Parathyroid adenoma (tissue), 2 donors: ENCODE data around the gene ACTRT2.

Experiments
- H2AFZ ChIP-seq: fragments of 300-600 bp; sonication (generic); one replicate; pipeline ENCODE4 v1.7.0; 2017; ENCODE audit warnings: antibody characterized with exemption, mild to moderate bottlenecking
- H3K27ac ChIP-seq: fragments of 300-600 bp; sonication (generic); one replicate; pipeline ENCODE4 v1.7.0; 2017
- H3K27me3 ChIP-seq: fragments of 300-600 bp; sonication (generic); one replicate; pipeline ENCODE4 v1.7.0; 2017; ENCODE audit warnings: low read length; ENCODE audit not compliant: control insufficient read depth, insufficient read depth
- H3K36me3 ChIP-seq: fragments of 300-600 bp; sonication (generic); one replicate; pipeline ENCODE4 v1.7.0; 2017; ENCODE audit warnings: low read length; ENCODE audit not compliant: control insufficient read depth, insufficient read depth
- H3K4me1 ChIP-seq: fragments of 300-600 bp; sonication (generic); one replicate; pipeline ENCODE4 v1.7.0; 2017; ENCODE audit warnings: control low read depth
- H3K4me2 ChIP-seq: fragments of 300-600 bp; sonication (generic); one replicate; pipeline ENCODE4 v1.7.0; 2017; ENCODE audit warnings: low read length
- H3K4me3 ChIP-seq: fragments of 300-600 bp; sonication (generic); one replicate; pipeline ENCODE4 v1.7.0; 2017; ENCODE audit warnings: low read depth, low read length
- H3K79me2 ChIP-seq: fragments of 300-600 bp; sonication (generic); one replicate; pipeline ENCODE4 v1.7.0; 2017; ENCODE audit warnings: control low read depth
- H3K9ac ChIP-seq: fragments of 300-600 bp; sonication (generic); one replicate; pipeline ENCODE4 v1.7.0; 2017; ENCODE audit warnings: mild to moderate bottlenecking
- H3K9me3 ChIP-seq: fragments of 300-600 bp; sonication (generic); one replicate; pipeline ENCODE4 v1.7.0; 2017; ENCODE audit warnings: low read length; ENCODE audit not compliant: control insufficient read depth
- CTCF ChIP-seq: fragments of 300-600 bp; sonication (generic); IDR thresholded peaks from one replicate; pipeline ENCODE4 v1.7.0; 2017; ENCODE audit warnings: antibody characterized with exemption, mild to moderate bottlenecking
- donor health status: primary hyperparathyroidism.

Gene ACTRT2

GRCh38 chr1:3005771-3006170, 15.5 kb upstream of the ACTRT2 start:
- TF ChIP-seq CTCF, result no peak
- Histone ChIP-seq H3K9me3 (no peaks in the 10 kb centered on the region), H3K9ac (no peak overlapping the region), H3K36me3 (no peaks in the 10 kb centered on the region), H3K4me2 (no peak overlapping the region), H3K27ac (no peak overlapping the region), H2AFZ (no peak overlapping the region), H3K4me3 (no peak overlapping the region), H3K4me1 (no peaks in the 10 kb centered on the region), H3K79me2 (no peaks in the 10 kb centered on the region), H3K27me3 (no peaks in the 10 kb centered on the region)

GRCh38 chr1:3007298-3008147, 13.7 kb upstream of the ACTRT2 start:
- TF ChIP-seq CTCF, result no peak
- no peaks in the 10 kb centered on the region for H3K27me3 ChIP-seq

GRCh38 chr1:3009021-3009420, 12.2 kb upstream of the ACTRT2 start:
- Histone ChIP-seq H3K27me3 (no peaks in the 10 kb centered on the region), H2AFZ (no peak overlapping the region), H3K27ac (no peak overlapping the region), H3K9me3 (no peaks in the 10 kb centered on the region), H3K4me2 (no peak overlapping the region), H3K4me3 (no peak overlapping the region), H3K79me2 (no peaks in the 10 kb centered on the region), H3K9ac (no peak overlapping the region), H3K36me3 (no peaks in the 10 kb centered on the region), H3K4me1 (no peaks in the 10 kb centered on the region)
- TF ChIP-seq CTCF, result no peak

More at GRCh38 chr1:3007298-3008147, 13.7 kb upstream of the ACTRT2 start:
- Histone ChIP-seq H3K27ac (no peak overlapping the region), H2AFZ (no peak overlapping the region), H3K4me2 (no peak overlapping the region), H3K4me3 (no peak overlapping the region), H3K9ac (no peak overlapping the region), H3K9me3 (no peaks in the 10 kb centered on the region), H3K79me2 (no peaks in the 10 kb centered on the region), H3K36me3 (no peaks in the 10 kb centered on the region), H3K4me1 (no peaks in the 10 kb centered on the region)

GRCh38 chr1:3009556-3009955, 11.7 kb upstream of the ACTRT2 start:
- Histone ChIP-seq H3K27me3 (no peaks in the 10 kb centered on the region), H3K36me3 (no peaks in the 10 kb centered on the region), H2AFZ (no peak overlapping the region)

More at GRCh38 chr1:3009556-3009955, 11.7 kb upstream of the ACTRT2 start:
- no peak for TF ChIP-seq CTCF
- H3K9ac ChIP-seq, result no peak overlapping the region
- no peak overlapping the region for H3K4me2 ChIP-seq
- H3K9me3 ChIP-seq, result no peaks in the 10 kb centered on the region
- no peaks in the 10 kb centered on the region for H3K79me2 ChIP-seq
- H3K4me1 ChIP-seq, result no peaks in the 10 kb centered on the region
- H3K27ac ChIP-seq, result no peak overlapping the region
- no peak overlapping the region for H3K4me3 ChIP-seq
